OCI-LY3 (cell line): ENCODE results near the gene PHYKPL.

Experiments used
- EZH2phosphoT487 ChIP-seq: fragments of 200-600 bp; shearing (Covaris generic); IDR thresholded peaks from 2 replicates; pipeline ENCODE4 v1.6.1; 2018; ENCODE audit warnings: antibody characterized with exemption, mixed run types, low read depth
- TF ChIP-seq, protein P1 (sequence below): fragments of 200-600, 300-600 bp; sonication (generic); IDR thresholded peaks from 2 replicates; pipeline ENCODE4 v1.5.1; 2014; ENCODE audit warnings: antibody characterized with exemption, low read length, low read depth

DNA sequence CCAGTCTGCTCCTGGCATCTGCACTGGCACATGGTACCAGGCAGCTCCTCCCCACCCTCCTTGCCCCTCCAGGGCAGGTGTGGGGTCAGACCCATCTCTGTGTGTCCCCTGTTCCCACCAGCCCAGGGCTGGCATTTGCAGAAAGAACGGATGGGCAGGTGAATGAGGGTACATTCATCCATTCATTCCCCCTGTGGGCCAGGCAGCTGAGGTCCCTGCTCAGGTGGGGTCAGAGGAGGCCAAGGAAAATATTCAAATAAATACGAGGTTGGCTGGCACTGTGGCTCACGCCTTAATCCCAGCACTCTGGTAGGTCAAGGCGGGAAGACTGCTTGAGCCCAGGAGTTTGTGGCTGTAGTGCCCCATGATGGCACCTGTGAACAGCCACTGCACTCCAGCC, 25.0 kb upstream of the PHYKPL start:
- TF ChIP-seq, protein P1, sequence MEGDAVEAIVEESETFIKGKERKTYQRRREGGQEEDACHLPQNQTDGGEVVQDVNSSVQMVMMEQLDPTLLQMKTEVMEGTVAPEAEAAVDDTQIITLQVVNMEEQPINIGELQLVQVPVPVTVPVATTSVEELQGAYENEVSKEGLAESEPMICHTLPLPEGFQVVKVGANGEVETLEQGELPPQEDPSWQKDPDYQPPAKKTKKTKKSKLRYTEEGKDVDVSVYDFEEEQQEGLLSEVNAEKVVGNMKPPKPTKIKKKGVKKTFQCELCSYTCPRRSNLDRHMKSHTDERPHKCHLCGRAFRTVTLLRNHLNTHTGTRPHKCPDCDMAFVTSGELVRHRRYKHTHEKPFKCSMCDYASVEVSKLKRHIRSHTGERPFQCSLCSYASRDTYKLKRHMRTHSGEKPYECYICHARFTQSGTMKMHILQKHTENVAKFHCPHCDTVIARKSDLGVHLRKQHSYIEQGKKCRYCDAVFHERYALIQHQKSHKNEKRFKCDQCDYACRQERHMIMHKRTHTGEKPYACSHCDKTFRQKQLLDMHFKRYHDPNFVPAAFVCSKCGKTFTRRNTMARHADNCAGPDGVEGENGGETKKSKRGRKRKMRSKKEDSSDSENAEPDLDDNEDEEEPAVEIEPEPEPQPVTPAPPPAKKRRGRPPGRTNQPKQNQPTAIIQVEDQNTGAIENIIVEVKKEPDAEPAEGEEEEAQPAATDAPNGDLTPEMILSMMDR: no peak
- no peak for TF ChIP-seq EZH2phosphoT487
